ENCODE data around the gene TMEM51. TPM values are rescaled to one million over a fixed set of nuclear protein-coding genes. Genes with fewer than 3 reads are reported as not detected.

Gene TMEM51
- total and polyA plus RNA-seq, 2 of the 4 experiments (the other 2 are of a cell fraction), result 2.7 to 10.2 TPM

DNA sequence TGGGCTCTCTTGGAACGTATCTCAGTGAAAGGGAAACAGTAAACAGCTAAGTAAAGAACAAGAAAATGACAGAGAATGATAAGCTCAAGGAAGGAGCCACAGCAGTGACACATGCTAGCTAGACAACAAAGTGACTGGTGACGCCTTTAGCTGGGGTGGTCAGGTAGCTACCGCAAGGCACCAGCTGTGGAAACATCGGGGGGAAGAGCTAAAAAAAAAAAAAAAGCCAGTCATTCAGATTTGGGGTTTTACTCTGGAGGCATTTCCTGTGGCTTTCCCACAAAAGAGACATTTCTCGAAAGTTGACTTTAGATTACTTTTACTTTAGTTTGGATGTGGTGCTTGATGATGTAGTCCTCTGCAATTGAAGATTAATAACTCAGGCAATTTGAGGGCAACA is 95.5 kb downstream of the TMEM51 start:
- Histone ChIP-seq H3K9me3 (ENCODE audit: control insufficient read depth, insufficient read depth, low read length) (no peaks in the 10 kb centered on the region), H3K23ac (ENCODE audit: low read depth, low read length) (no peak overlapping the region), H3K9ac (ENCODE audit: low read depth, low read length) (no peak overlapping the region), H2BK20ac (ENCODE audit: low read depth, low read length) (no peak overlapping the region), H4K91ac (ENCODE audit: insufficient read depth, low read depth, low read length) (no peak overlapping the region), H2AFZ (replicated peaks; ENCODE audit: low read length, poor library complexity) (no peak overlapping the region), H3K4me1 (ENCODE audit: control insufficient read depth, insufficient read depth, low read length) (peaks cover 2% of the 10 kb centered on the region; the same call in 1 of the 2 replicates), H3K27me3 (ENCODE audit: control insufficient read depth, insufficient read depth, low read length) (peaks cover 28% of the 10 kb centered on the region), H3K79me1 (ENCODE audit: low read depth in 1 of 2, low read length in 2 of 2) (no peaks in the 10 kb centered on the region), H3K4ac (ENCODE audit: low read depth, low read length) (no peak overlapping the region), H3K4me2 (ENCODE audit: low read depth, low read length) (no peak overlapping the region), H2AK5ac (ENCODE audit: low read depth, low read length) (no peak overlapping the region), H2BK120ac (ENCODE audit: low read depth, low read length) (no peak overlapping the region), H2AK9ac (replicated peaks; ENCODE audit: low read depth, low read length, poor library complexity) (no peak overlapping the region), H4K20me1 (ENCODE audit: insufficient read depth, low read length) (no peaks in the 10 kb centered on the region), H3K27ac (ENCODE audit: insufficient read depth, low read length) (no peak overlapping the region), H3K18ac (ENCODE audit: low read depth, low read length) (no peak overlapping the region), H4K8ac (ENCODE audit: low read depth in 2 of 2, low read length in 2 of 2) (no peak overlapping the region), H2BK5ac (ENCODE audit: low read depth, low read length, poor library complexity, severe bottlenecking) (no peak overlapping the region), H3K56ac (ENCODE audit: extremely low read depth, insufficient read depth, low read length) (no peak overlapping the region), H3K36me3 (ENCODE audit: control insufficient read depth, insufficient read depth, low read length) (no peaks in the 10 kb centered on the region), H3K14ac (replicated peaks; ENCODE audit: low read depth, low read length) (no peak overlapping the region), H4K5ac (ENCODE audit: low read depth, low read length) (no peak overlapping the region), H3K4me3 (ENCODE audit: insufficient read depth, low read depth, low read length) (no peak overlapping the region), H2BK15ac (ENCODE audit: low read depth, low read length) (no peak overlapping the region), H3K9me1 (ENCODE audit: insufficient read depth, low read length) (no peaks in the 10 kb centered on the region)
- no peak for TF ChIP-seq CEBPB (IDR thresholded peaks at IDR 0.05; ENCODE audit: low read depth, low read length)
- TF ChIP-seq RAD21 (IDR thresholded peaks at IDR 0.05; ENCODE audit: low read length), result no peak
- TF ChIP-seq, protein P1, sequence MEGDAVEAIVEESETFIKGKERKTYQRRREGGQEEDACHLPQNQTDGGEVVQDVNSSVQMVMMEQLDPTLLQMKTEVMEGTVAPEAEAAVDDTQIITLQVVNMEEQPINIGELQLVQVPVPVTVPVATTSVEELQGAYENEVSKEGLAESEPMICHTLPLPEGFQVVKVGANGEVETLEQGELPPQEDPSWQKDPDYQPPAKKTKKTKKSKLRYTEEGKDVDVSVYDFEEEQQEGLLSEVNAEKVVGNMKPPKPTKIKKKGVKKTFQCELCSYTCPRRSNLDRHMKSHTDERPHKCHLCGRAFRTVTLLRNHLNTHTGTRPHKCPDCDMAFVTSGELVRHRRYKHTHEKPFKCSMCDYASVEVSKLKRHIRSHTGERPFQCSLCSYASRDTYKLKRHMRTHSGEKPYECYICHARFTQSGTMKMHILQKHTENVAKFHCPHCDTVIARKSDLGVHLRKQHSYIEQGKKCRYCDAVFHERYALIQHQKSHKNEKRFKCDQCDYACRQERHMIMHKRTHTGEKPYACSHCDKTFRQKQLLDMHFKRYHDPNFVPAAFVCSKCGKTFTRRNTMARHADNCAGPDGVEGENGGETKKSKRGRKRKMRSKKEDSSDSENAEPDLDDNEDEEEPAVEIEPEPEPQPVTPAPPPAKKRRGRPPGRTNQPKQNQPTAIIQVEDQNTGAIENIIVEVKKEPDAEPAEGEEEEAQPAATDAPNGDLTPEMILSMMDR (conservative IDR thresholded peaks at IDR 0.05; ENCODE audit: low read depth, low read length), result no peak
- no peak for TF ChIP-seq CHD1 (IDR thresholded peaks at IDR 0.05; ENCODE audit: low read depth, low read length)
- no peak for TF ChIP-seq MXI1 (IDR thresholded peaks at IDR 0.05; ENCODE audit: borderline replicate concordance, low read depth, low read length)
- TF ChIP-seq MAFK (IDR thresholded peaks at IDR 0.05; ENCODE audit: low read depth, low read length), result no peak
- TF ChIP-seq MAZ (IDR thresholded peaks at IDR 0.05; ENCODE audit: borderline replicate concordance, low read depth, low read length), result no peak
- no peak for TF ChIP-seq FOS (IDR thresholded peaks at IDR 0.05; ENCODE audit: low read depth, low read length)
- TF ChIP-seq POLR2A (IDR thresholded peaks at IDR 0.05; ENCODE audit: low read depth, low read length), result no peak
- BruUV-seq (replicated peaks), result no TSS peak
- ATAC-seq (ENCODE audit: low read depth) (no peak), DNase-seq (peak; percentile 4)
- WGBS, 2 experiments (ENCODE audit: extremely low coverage in 2 of 2, insufficient read length in 1 of 2), result 40% methylated on average over 1 of the region's 5 CpGs; no CpG with 5 or more reads in 1 of the 2 experiments
- intact Hi-C loops (cut with micrococcal nuclease) (loop anchor here (5.0 kb wide), 1 partner anchor 37 kb away; no protein-coding TSS in a partner anchor), dilution Hi-C loops (cut with HindIII; ENCODE audit: low sequenced_read_pairs, unreplicated experiment) (no loop called here), in situ Hi-C loops (cut with MboI; ENCODE audit: low sequenced_read_pairs) (no loop called here)
- POLR2A ChIA-PET (ENCODE audit: unreplicated experiment), result no interaction called here
- CTCF ChIA-PET, result interaction anchor here (1.0 kb wide), 1 partner anchor 96 kb away, joined by 6 read pairs; the partner anchor contains the start of gene TMEM51

All from IMR-90 (cell line).